ENCODE data around the gene CDR2L.
A peak's percentile ranks its signal among the peaks of the same experiment; 100 is the strongest.
"Not testable (repeated sequence)": the region's sequence is repeated elsewhere in the genome, so short reads cannot be mapped to it uniquely, and the experiment has no call there.

CDR2L gene

GRCh38 chr17:74959826-74960515, 27.5 kb upstream of the CDR2L start:
- no peaks in the 10 kb centered on the region for H3K4me1 ChIP-seq (ENCODE audit: control insufficient read depth, insufficient read depth, low read length, poor library complexity, severe bottlenecking)
- no peaks in the 10 kb centered on the region for H3K9me3 ChIP-seq (ENCODE audit: control insufficient read depth, low read length)
- DNase-seq = no peak
- no peaks in the 10 kb centered on the region for H3K36me3 ChIP-seq (ENCODE audit: control insufficient read depth, insufficient read depth, low read length)
- H3K27ac ChIP-seq (ENCODE audit: insufficient read depth, low read length, poor library complexity, severe bottlenecking) = no peak overlapping the region
- H3K27me3 ChIP-seq (replicated peaks; ENCODE audit: control insufficient read depth, insufficient read depth, low read length, poor library complexity, severe bottlenecking) = no peaks in the 10 kb centered on the region
- no peak overlapping the region for H3K4me3 ChIP-seq (ENCODE audit: insufficient read depth, low read depth, low read length, poor library complexity, severe bottlenecking)

- Histone ChIP-seq H3K9me3 (ENCODE audit: control insufficient read depth, low read length) (no peaks in the 10 kb centered on the region), H3K27me3 (replicated peaks; ENCODE audit: control insufficient read depth, insufficient read depth, low read length, poor library complexity, severe bottlenecking) (no peaks in the 10 kb centered on the region), H3K4me3 (ENCODE audit: insufficient read depth, low read depth, low read length, poor library complexity, severe bottlenecking) (no peak overlapping the region), H3K27ac (ENCODE audit: insufficient read depth, low read length, poor library complexity, severe bottlenecking) (no peak overlapping the region), H3K4me1 (ENCODE audit: control insufficient read depth, insufficient read depth, low read length, poor library complexity, severe bottlenecking) (no peaks in the 10 kb centered on the region), H3K36me3 (ENCODE audit: control insufficient read depth, insufficient read depth, low read length) (no peaks in the 10 kb centered on the region)
- DNase-seq = peak in 2 of 3 donors; percentile 15 to 16
These were observed 26.7 kb upstream of the CDR2L start for GRCh38 chr17:74960570-74961342.

- no peaks in the 10 kb centered on the region for H3K9me3 ChIP-seq (ENCODE audit: control insufficient read depth, low read length)
- peak; percentile 61 to 77 (median 69) for DNase-seq
- no peaks in the 10 kb centered on the region for H3K27me3 ChIP-seq (replicated peaks; ENCODE audit: control insufficient read depth, insufficient read depth, low read length, poor library complexity, severe bottlenecking)
- H3K36me3 ChIP-seq (ENCODE audit: control insufficient read depth, insufficient read depth, low read length) = no peaks in the 10 kb centered on the region
- no peak overlapping the region for H3K4me3 ChIP-seq (ENCODE audit: insufficient read depth, low read depth, low read length, poor library complexity, severe bottlenecking)
- no peaks in the 10 kb centered on the region for H3K4me1 ChIP-seq (ENCODE audit: control insufficient read depth, insufficient read depth, low read length, poor library complexity, severe bottlenecking)
- no peak overlapping the region for H3K27ac ChIP-seq (ENCODE audit: insufficient read depth, low read length, poor library complexity, severe bottlenecking)
These were observed 25.6 kb upstream of the CDR2L start for GRCh38 chr17:74961657-74962350.

- H3K4me3 ChIP-seq (ENCODE audit: insufficient read depth, low read depth, low read length, poor library complexity, severe bottlenecking) = no peak overlapping the region
- no peaks in the 10 kb centered on the region for H3K4me1 ChIP-seq (ENCODE audit: control insufficient read depth, insufficient read depth, low read length, poor library complexity, severe bottlenecking)
- no peak overlapping the region for H3K27ac ChIP-seq (ENCODE audit: insufficient read depth, low read length, poor library complexity, severe bottlenecking)
- no peaks in the 10 kb centered on the region for H3K27me3 ChIP-seq (replicated peaks; ENCODE audit: control insufficient read depth, insufficient read depth, low read length, poor library complexity, severe bottlenecking)
- H3K36me3 ChIP-seq (ENCODE audit: control insufficient read depth, insufficient read depth, low read length) = no peaks in the 10 kb centered on the region
- DNase-seq = no peak
- H3K9me3 ChIP-seq (ENCODE audit: control insufficient read depth, low read length) = no peaks in the 10 kb centered on the region
These were observed 24.6 kb upstream of the CDR2L start for GRCh38 chr17:74962622-74963394.

GRCh38 chr17:74963656-74964055, 23.8 kb upstream of the CDR2L start:
- Histone ChIP-seq H3K27me3 (replicated peaks; ENCODE audit: control insufficient read depth, insufficient read depth, low read length, poor library complexity, severe bottlenecking) (no peaks in the 10 kb centered on the region), H3K4me1 (ENCODE audit: control insufficient read depth, insufficient read depth, low read length, poor library complexity, severe bottlenecking) (no peaks in the 10 kb centered on the region), H3K27ac (ENCODE audit: insufficient read depth, low read length, poor library complexity, severe bottlenecking) (no peak overlapping the region), H3K36me3 (ENCODE audit: control insufficient read depth, insufficient read depth, low read length) (no peaks in the 10 kb centered on the region), H3K9me3 (ENCODE audit: control insufficient read depth, low read length) (no peaks in the 10 kb centered on the region), H3K4me3 (ENCODE audit: insufficient read depth, low read depth, low read length, poor library complexity, severe bottlenecking) (no peak overlapping the region)
- DNase-seq = no peak

GRCh38 chr17:74964246-74964761, 23.1 kb upstream of the CDR2L start:
- H3K36me3 ChIP-seq (ENCODE audit: control insufficient read depth, insufficient read depth, low read length) = no peaks in the 10 kb centered on the region
- DNase-seq = no peak
- no peak overlapping the region for H3K4me3 ChIP-seq (ENCODE audit: insufficient read depth, low read depth, low read length, poor library complexity, severe bottlenecking)
- H3K4me1 ChIP-seq (ENCODE audit: control insufficient read depth, insufficient read depth, low read length, poor library complexity, severe bottlenecking) = no peaks in the 10 kb centered on the region
- no peaks in the 10 kb centered on the region for H3K27me3 ChIP-seq (replicated peaks; ENCODE audit: control insufficient read depth, insufficient read depth, low read length, poor library complexity, severe bottlenecking)
- no peaks in the 10 kb centered on the region for H3K9me3 ChIP-seq (ENCODE audit: control insufficient read depth, low read length)
- H3K27ac ChIP-seq (ENCODE audit: insufficient read depth, low read length, poor library complexity, severe bottlenecking) = no peak overlapping the region

- Histone ChIP-seq H3K4me3 (ENCODE audit: insufficient read depth, low read depth, low read length, poor library complexity, severe bottlenecking) (no peak overlapping the region), H3K9me3 (ENCODE audit: control insufficient read depth, low read length) (no peaks in the 10 kb centered on the region), H3K36me3 (ENCODE audit: control insufficient read depth, insufficient read depth, low read length) (no peaks in the 10 kb centered on the region), H3K4me1 (ENCODE audit: control insufficient read depth, insufficient read depth, low read length, poor library complexity, severe bottlenecking) (no peaks in the 10 kb centered on the region), H3K27me3 (replicated peaks; ENCODE audit: control insufficient read depth, insufficient read depth, low read length, poor library complexity, severe bottlenecking) (no peaks in the 10 kb centered on the region), H3K27ac (ENCODE audit: insufficient read depth, low read length, poor library complexity, severe bottlenecking) (no peak overlapping the region)
- no peak for DNase-seq
These were observed 22.3 kb upstream of the CDR2L start for GRCh38 chr17:74964988-74965622.

- H3K4me3 ChIP-seq (ENCODE audit: insufficient read depth, low read depth, low read length, poor library complexity, severe bottlenecking) = no peak overlapping the region
- no peaks in the 10 kb centered on the region for H3K9me3 ChIP-seq (ENCODE audit: control insufficient read depth, low read length)
- peaks cover 10% of the 10 kb centered on the region for H3K4me1 ChIP-seq (ENCODE audit: control insufficient read depth, insufficient read depth, low read length, poor library complexity, severe bottlenecking)
- no peaks in the 10 kb centered on the region for H3K36me3 ChIP-seq (ENCODE audit: control insufficient read depth, insufficient read depth, low read length)
- H3K27ac ChIP-seq (ENCODE audit: insufficient read depth, low read length, poor library complexity, severe bottlenecking) = no peak overlapping the region
- no peak for DNase-seq
- no peaks in the 10 kb centered on the region for H3K27me3 ChIP-seq (replicated peaks; ENCODE audit: control insufficient read depth, insufficient read depth, low read length, poor library complexity, severe bottlenecking)
These were observed 19.1 kb upstream of the CDR2L start for GRCh38 chr17:74968361-74968780.

- not testable (repeated sequence) for H3K27me3 ChIP-seq (replicated peaks; ENCODE audit: control insufficient read depth, insufficient read depth, low read length, poor library complexity, severe bottlenecking); H3K4me3 ChIP-seq (ENCODE audit: insufficient read depth, low read depth, low read length, poor library complexity, severe bottlenecking); H3K27ac ChIP-seq (ENCODE audit: insufficient read depth, low read length, poor library complexity, severe bottlenecking); H3K36me3 ChIP-seq (ENCODE audit: control insufficient read depth, insufficient read depth, low read length); DNase-seq; H3K9me3 ChIP-seq (ENCODE audit: control insufficient read depth, low read length)
- H3K4me1 ChIP-seq (ENCODE audit: control insufficient read depth, insufficient read depth, low read length, poor library complexity, severe bottlenecking) = peaks cover 10% of the 10 kb centered on the region
These were observed 17.9 kb upstream of the CDR2L start for GRCh38 chr17:74969501-74969900.

Data from effector memory CD4-positive, alpha-beta T cell (primary cell).